Mesothelial cell of epicardium (in vitro differentiated cells): ENCODE measurements around the gene OR10G7. TPM values are rescaled to one million over a fixed set of nuclear protein-coding genes. Genes with fewer than 3 reads are reported as not detected.
"Not testable (repeated sequence)": the region's sequence is repeated elsewhere in the genome, so short reads cannot be mapped to it uniquely, and the experiment has no call there.

Experiments used
- DNase-seq, 2 experiments: peaks; one replicate each; pipeline ENCODE4 v3.0.0; 2021; ENCODE audit warnings: low spot score in 2 of 2; ENCODE audit not compliant: unreplicated experiment in 2 of 2
- H3K27ac Mint-ChIP-seq: 2 replicates; pipeline ENCODE4 v1.8.0; 2021; ENCODE audit warnings: mixed read lengths
- H3K27me3 Mint-ChIP-seq: 2 replicates; pipeline ENCODE4 v1.8.0; 2021; ENCODE audit warnings: low read depth, mixed read lengths
- H3K36me3 Mint-ChIP-seq: 2 replicates; pipeline ENCODE4 v1.8.0; 2021; ENCODE audit warnings: mixed read lengths
- H3K4me1 Mint-ChIP-seq: 2 replicates; pipeline ENCODE4 v1.8.0; 2021; ENCODE audit warnings: mixed read lengths
- H3K4me3 Mint-ChIP-seq: 2 replicates; pipeline ENCODE4 v1.8.0; 2021; ENCODE audit warnings: mild to moderate bottlenecking, moderate library complexity, mixed read lengths
- H3K9me3 Mint-ChIP-seq: 2 replicates; pipeline ENCODE4 v1.8.0; 2021; ENCODE audit warnings: mixed read lengths
- CTCF ChIP-seq: fragments of 200-600 bp; sonication (generic); IDR thresholded peaks from one replicate; pipeline ENCODE4 v1.5.0; 2021; ENCODE audit warnings: antibody characterized with exemption; ENCODE audit not compliant: unreplicated experiment
- total RNA-seq: library from RNA; stranded (reverse); gene quantifications from 3 replicates; pipeline ENCODE4 v1.2.1, GENCODE V29; 2021

Gene OR10G7
- total RNA-seq, 1 donor from 2014 or later, result not detected

DNA sequence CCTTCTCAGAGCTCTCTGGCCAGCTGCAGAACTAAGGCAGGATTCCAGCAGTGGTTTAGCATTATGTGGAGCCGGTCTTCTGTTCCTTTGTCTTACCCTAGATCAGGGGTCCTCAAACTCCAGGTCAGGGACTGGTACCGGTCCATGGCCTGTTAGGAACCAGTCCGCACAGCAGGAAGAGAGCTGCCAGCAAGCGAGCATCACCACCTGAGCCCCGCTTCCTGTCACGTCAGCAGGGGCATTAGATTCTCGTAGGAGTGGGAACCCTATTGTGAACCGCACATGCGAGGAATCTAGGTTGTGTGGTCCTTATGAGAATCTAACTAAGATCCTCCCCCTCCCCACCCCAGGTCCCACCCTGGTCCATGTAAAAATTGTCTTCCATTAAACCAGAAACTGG lies 1.6 kb downstream of the OR10G7 start:
- TF ChIP-seq CTCF, result no peak
- H3K4me1 Mint-ChIP-seq, result no peaks in the 10 kb centered on the region
- H3K4me3 Mint-ChIP-seq, result no peak overlapping the region

DNA sequence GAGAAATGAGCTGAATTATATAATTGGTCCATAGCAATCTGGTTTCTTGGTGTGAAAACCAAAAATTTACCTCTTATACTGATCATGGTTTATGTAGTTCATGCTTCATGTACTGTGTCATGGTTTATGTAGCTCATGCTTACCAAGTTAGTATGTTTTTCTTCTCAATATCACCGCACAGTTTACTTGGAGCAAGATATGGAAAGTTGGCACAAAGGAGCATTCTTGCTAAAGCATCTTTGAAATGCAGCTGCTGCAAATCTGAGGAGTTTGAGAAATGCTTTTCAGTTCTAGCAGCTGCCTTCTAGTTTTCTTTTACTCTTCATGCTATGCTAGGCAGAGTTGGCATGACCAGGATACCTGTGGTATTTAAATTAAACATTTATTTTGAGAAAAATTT lies 4.5 kb downstream of the OR10G7 start:
- no peak for TF ChIP-seq CTCF
- no peaks in the 10 kb centered on the region for H3K36me3 Mint-ChIP-seq
- no peak for DNase-seq
- H3K4me1 Mint-ChIP-seq, result no peaks in the 10 kb centered on the region
- no peak overlapping the region for H3K27ac Mint-ChIP-seq
- H3K27me3 Mint-ChIP-seq, result peaks cover 2% of the 10 kb centered on the region
- H3K9me3 Mint-ChIP-seq, result no peaks in the 10 kb centered on the region
- no peak overlapping the region for H3K4me3 Mint-ChIP-seq

More for the DNA sequence above, 1.6 kb downstream of the OR10G7 start:
- no peaks in the 10 kb centered on the region for H3K36me3 Mint-ChIP-seq
- peaks cover 2% of the 10 kb centered on the region for H3K27me3 Mint-ChIP-seq
- no peaks in the 10 kb centered on the region for H3K9me3 Mint-ChIP-seq
- no peak for DNase-seq
- no peak overlapping the region for H3K27ac Mint-ChIP-seq

- H3K27me3 Mint-ChIP-seq, result peaks cover 5% of the 10 kb centered on the region
- no peaks in the 10 kb centered on the region for H3K36me3 Mint-ChIP-seq
- no peak within 1 kb of the TSS for H3K27ac Mint-ChIP-seq
- H3K4me3 Mint-ChIP-seq, result no peak within 1 kb of the TSS
- no peak for TF ChIP-seq CTCF
- no peaks in the 10 kb centered on the region for H3K9me3 Mint-ChIP-seq
- no peaks in the 10 kb centered on the region for H3K4me1 Mint-ChIP-seq
- no peak for DNase-seq
Observed at GRCh38 chr11:124026498-124026897, 14.6 kb downstream of the OR10G7 start, which contains the start of gene OR10G8. TSS of gene OR10G8 (plus strand) at chr11:124026798. CDS start at chr11:124029623, 2,825 bp downstream.

GRCh38 chr11:124015837-124016236 lies 25.3 kb downstream of the OR10G7 start:
- H3K27ac Mint-ChIP-seq, H3K4me3 Mint-ChIP-seq, H3K36me3 Mint-ChIP-seq, DNase-seq, H3K9me3 Mint-ChIP-seq, H3K4me1 Mint-ChIP-seq: not testable (repeated sequence)
- H3K27me3 Mint-ChIP-seq, result peaks cover 17% of the 10 kb centered on the region

GRCh38 chr11:124012697-124013096 lies 28.4 kb downstream of the OR10G7 start, which contains the start of gene OR10G4:
TSS of gene OR10G4 (plus strand) at chr11:124012997. CDS start at chr11:124015575, 2,578 bp downstream.
- H3K27me3 Mint-ChIP-seq, result peaks cover 22% of the 10 kb centered on the region
- H3K9me3 Mint-ChIP-seq, result no peaks in the 10 kb centered on the region
- no peak for DNase-seq
- H3K36me3 Mint-ChIP-seq, result no peaks in the 10 kb centered on the region
- no peak for TF ChIP-seq CTCF
- no peak within 1 kb of the TSS for H3K4me3 Mint-ChIP-seq
- no peak within 1 kb of the TSS for H3K27ac Mint-ChIP-seq
- H3K4me1 Mint-ChIP-seq, result no peaks in the 10 kb centered on the region

DNA sequence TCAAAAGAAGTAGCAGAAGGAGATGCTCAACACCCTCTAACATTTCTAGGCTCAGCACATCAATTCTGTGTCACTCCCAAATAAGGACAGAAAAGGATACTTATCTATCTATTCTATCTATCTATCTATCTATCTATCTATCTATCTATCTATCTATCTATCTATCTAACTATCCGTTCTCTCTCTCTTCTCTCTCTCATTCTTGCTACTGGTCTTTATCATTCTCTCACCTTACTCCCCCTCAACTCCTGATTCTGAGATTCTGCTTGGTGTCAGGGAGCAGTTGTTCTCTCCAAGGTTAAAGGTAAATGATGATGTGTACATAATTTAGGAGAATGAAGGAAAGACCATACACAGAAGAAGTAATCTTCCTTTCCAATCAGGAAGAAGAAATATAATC lies 46.0 kb downstream of the OR10G7 start, which contains the start of gene OR10G6:
Gene OR10G6, minus strand, starts transcription at position 43 of the 400 bp plus-strand sequence. Its CDS starts 0 bp downstream, at position 43.
- H3K9me3 Mint-ChIP-seq, result no peaks in the 10 kb centered on the region
- no peak within 1 kb of the TSS for H3K4me3 Mint-ChIP-seq
- no peak for DNase-seq
- H3K4me1 Mint-ChIP-seq, result no peaks in the 10 kb centered on the region
- H3K27ac Mint-ChIP-seq, result no peak within 1 kb of the TSS
- TF ChIP-seq CTCF, result no peak
- no peaks in the 10 kb centered on the region for H3K36me3 Mint-ChIP-seq
- peaks cover 2% of the 10 kb centered on the region for H3K27me3 Mint-ChIP-seq

Other genes with a start within 250 kb of the OR10G7 start
- not detected in 3 replicates for gene OR6M1, start 235.0 kb downstream of the OR10G7 start, total RNA-seq
- gene TMEM225, start 155.7 kb downstream of the OR10G7 start, total RNA-seq, result not detected in 3 replicates
- 0.07 to 0.20 TPM (median 0.11 TPM) in 3 replicates for gene OR8D4, start 139.2 kb downstream of the OR10G7 start, total RNA-seq
- not detected in 3 replicates for gene OR4D5, start 101.7 kb downstream of the OR10G7 start, total RNA-seq
- not detected in 3 replicates for gene OR6T1, start 97.5 kb downstream of the OR10G7 start, total RNA-seq
- gene OR10S1, start 63.5 kb downstream of the OR10G7 start, total RNA-seq, result not detected in 3 replicates
- gene OR10G6, start 46.2 kb downstream of the OR10G7 start, total RNA-seq, result not detected in 3 replicates
- not detected in 3 replicates for gene OR10G4, start 28.3 kb downstream of the OR10G7 start, total RNA-seq
- not detected in 3 replicates for gene OR10G9, start 18.3 kb downstream of the OR10G7 start, total RNA-seq
- gene OR10G8, start 14.5 kb downstream of the OR10G7 start, total RNA-seq, result not detected in 3 replicates
- gene VWA5A, start 74.1 kb upstream of the OR10G7 start, total RNA-seq, result 13.4 to 14.2 TPM (median 14.2 TPM) in 3 replicates
- not detected in 3 replicates for gene OR10D3, start 142.0 kb upstream of the OR10G7 start, total RNA-seq
- gene OR8G1, start 199.8 kb upstream of the OR10G7 start, total RNA-seq, result not detected in 3 replicates
- gene OR8G5, start 215.1 kb upstream of the OR10G7 start, total RNA-seq, result not detected in 3 replicates